Suprapubic skin (tissue), 3 donors: ENCODE data around the gene B3GALNT2.

Source experiments
- CTCF ChIP-seq, 2 donors: fragments of 200-600 bp in 1 of 2; fragments of 450-650 bp in 1 of 2; sonication (generic) in 1 of 2; IDR thresholded peaks; one replicate each; pipeline ENCODE4 v1.5.1; 2016 to 2019; ENCODE audit warnings: antibody characterized with exemption in 2 of 2, mild to moderate bottlenecking in 1 of 2, moderate library complexity in 1 of 2
- EP300 ChIP-seq: sonication (generic); formaldehyde crosslinking; IDR thresholded peaks from one replicate; pipeline ENCODE4 v1.6.1; 2017; ENCODE audit warnings: antibody characterized with exemption

- TF ChIP-seq CTCF (IDR thresholded peaks at IDR 0.05) (peak; percentile 70 to 76), EP300 (no peak)
These were observed 89.0 kb downstream of the B3GALNT2 start for GRCh38 chr1:235415008-235415904.
